Anterior cingulate cortex (tissue), 58 donors: ENCODE results near the gene BTN1A1.
"Not testable (repeated sequence)": the region's sequence is repeated elsewhere in the genome, so short reads cannot be mapped to it uniquely, and the experiment has no call there.

Experiments
- DNase-seq, 58 donors: peaks; one replicate each; lab custom pipeline; 2025; lab: John Stamatoyannopoulos, UW

The BTN1A1 gene

GRCh38 chr6:26502626-26503025 is 2.5 kb downstream of the BTN1A1 start:
- DNase-seq = no peak

GRCh38 chr6:26507658-26508057 is 7.6 kb downstream of the BTN1A1 start:
- no peak for DNase-seq

GRCh38 chr6:26511033-26511432 is 10.9 kb downstream of the BTN1A1 start:
- DNase-seq = peak in 24 of 58 donors; percentile 2 to 67 (median 22)

GRCh38 chr6:26514984-26515383 is 14.9 kb downstream of the BTN1A1 start:
- DNase-seq = no peak

- DNase-seq = no peak
These were observed 16.7 kb downstream of the BTN1A1 start for GRCh38 chr6:26516481-26517427.

GRCh38 chr6:26519359-26519758 is 19.3 kb downstream of the BTN1A1 start:
- no peak for DNase-seq

- DNase-seq = peak in 32 of 58 donors; percentile 31 to 87 (median 66)
These were observed 20.2 kb downstream of the BTN1A1 start for GRCh38 chr6:26520237-26520849.

GRCh38 chr6:26520850-26521599 is 20.9 kb downstream of the BTN1A1 start:
- DNase-seq = peak in 57 of 58 donors; percentile 36 to 94 (median 85)

GRCh38 chr6:26521600-26522391 is 21.7 kb downstream of the BTN1A1 start:
- DNase-seq = peak in 52 of 58 donors; percentile 6 to 73 (median 46)

GRCh38 chr6:26522486-26523228 is 22.6 kb downstream of the BTN1A1 start:
- not testable (repeated sequence) for DNase-seq

- DNase-seq = not testable (repeated sequence)
These were observed 24.2 kb downstream of the BTN1A1 start for GRCh38 chr6:26524314-26524713.

- no peak for DNase-seq
These were observed 24.7 kb downstream of the BTN1A1 start for GRCh38 chr6:26524722-26525370.

- no peak for DNase-seq
These were observed 25.7 kb downstream of the BTN1A1 start for GRCh38 chr6:26525838-26526237.

GRCh38 chr6:26526928-26527327 is 26.8 kb downstream of the BTN1A1 start:
- DNase-seq = no peak

GRCh38 chr6:26530203-26530602 is 30.1 kb downstream of the BTN1A1 start:
- DNase-seq = no peak

- DNase-seq = no peak
These were observed 31.8 kb downstream of the BTN1A1 start for GRCh38 chr6:26531897-26532296.

GRCh38 chr6:26532699-26533531 is 32.8 kb downstream of the BTN1A1 start:
- DNase-seq = peak; percentile 45 to 97 (median 85)

- no peak for DNase-seq
These were observed 33.4 kb downstream of the BTN1A1 start for GRCh38 chr6:26533532-26533931.
